HG02763 (cell line): ENCODE data around the gene RBM5.

Source experiments
- ATAC-seq: cut with Tn5 transposase; IDR thresholded peaks from one replicate; pipeline ENCODE4 v1.9.1; 2021; ENCODE audit warnings: mild to moderate bottlenecking, moderate library complexity; ENCODE audit not compliant: unreplicated experiment

Gene RBM5

GRCh38 chr3:50138266-50139200 is 49.8 kb downstream of the RBM5 start:
- ATAC-seq, result no peak

DNA sequence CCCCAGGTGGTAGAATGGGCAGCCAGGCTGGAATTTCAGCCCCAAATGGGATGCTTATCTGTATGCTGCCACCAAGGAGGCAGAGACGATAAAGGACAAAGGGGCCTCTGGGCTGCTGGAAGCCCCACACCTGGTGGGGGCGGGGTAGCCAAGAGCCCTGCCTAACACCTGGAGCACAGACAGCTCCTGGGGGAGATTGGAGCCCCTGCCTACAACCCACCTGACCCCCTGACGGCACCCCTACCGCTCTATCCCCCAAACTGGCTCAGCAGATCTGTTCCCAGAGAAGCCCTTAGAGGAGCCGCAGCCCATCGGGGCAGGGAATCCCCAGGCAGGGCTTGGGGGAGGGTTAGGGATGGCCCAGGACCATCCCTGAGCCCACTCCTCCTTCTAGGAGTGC is 50.6 kb downstream of the RBM5 start:
- no peak for ATAC-seq

GRCh38 chr3:50139718-50140423 is 51.2 kb downstream of the RBM5 start:
- ATAC-seq, result no peak

GRCh38 chr3:50140990-50141389 is 52.3 kb downstream of the RBM5 start:
- ATAC-seq, result no peak

GRCh38 chr3:50146316-50146901 is 57.7 kb downstream of the RBM5 start:
- no peak for ATAC-seq

GRCh38 chr3:50147016-50147415 is 58.3 kb downstream of the RBM5 start:
- ATAC-seq, result no peak

DNA sequence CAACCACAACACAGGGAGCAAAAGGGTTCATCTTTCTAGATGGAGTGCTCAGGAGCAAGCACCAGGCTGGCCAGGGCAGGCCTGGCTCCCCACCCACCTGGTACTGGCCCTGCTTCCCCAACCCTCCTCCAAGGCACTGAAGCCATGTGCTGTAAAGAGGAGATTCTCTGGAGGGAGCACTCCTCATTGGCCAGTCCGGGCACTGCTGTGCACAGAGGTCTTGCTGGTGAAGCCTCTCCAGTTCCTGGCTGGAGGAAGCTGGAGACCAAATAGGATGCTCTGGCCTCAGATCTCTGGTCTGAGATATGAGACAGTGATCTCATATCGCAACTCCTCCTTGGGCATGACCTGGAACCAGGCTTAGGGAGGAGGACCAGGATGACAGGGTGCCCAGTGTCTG is 58.7 kb downstream of the RBM5 start:
- ATAC-seq, result no peak

DNA sequence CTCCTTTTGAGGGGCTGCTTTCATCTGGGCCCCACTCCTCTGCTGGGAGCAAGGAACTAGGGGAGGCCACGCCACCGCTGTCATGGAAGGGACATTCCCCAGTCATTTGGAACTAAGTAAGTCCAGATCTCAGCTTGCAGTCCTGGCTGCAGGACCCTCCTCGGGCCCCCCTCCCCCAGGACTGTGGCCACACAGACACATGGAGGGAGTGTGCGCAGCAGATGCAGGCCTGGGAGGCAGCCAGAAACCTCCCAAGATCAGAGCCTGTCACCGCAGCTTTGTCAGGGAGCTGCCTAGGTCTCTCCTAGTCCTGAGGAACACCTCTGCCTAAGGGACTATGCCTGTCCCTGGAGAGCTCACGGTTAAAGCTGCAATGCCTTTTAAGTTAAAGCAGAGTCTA is 59.1 kb downstream of the RBM5 start:
- ATAC-seq, result no peak

- no peak for ATAC-seq
Observed at GRCh38 chr3:50150404-50150750, 61.7 kb downstream of the RBM5 start.

DNA sequence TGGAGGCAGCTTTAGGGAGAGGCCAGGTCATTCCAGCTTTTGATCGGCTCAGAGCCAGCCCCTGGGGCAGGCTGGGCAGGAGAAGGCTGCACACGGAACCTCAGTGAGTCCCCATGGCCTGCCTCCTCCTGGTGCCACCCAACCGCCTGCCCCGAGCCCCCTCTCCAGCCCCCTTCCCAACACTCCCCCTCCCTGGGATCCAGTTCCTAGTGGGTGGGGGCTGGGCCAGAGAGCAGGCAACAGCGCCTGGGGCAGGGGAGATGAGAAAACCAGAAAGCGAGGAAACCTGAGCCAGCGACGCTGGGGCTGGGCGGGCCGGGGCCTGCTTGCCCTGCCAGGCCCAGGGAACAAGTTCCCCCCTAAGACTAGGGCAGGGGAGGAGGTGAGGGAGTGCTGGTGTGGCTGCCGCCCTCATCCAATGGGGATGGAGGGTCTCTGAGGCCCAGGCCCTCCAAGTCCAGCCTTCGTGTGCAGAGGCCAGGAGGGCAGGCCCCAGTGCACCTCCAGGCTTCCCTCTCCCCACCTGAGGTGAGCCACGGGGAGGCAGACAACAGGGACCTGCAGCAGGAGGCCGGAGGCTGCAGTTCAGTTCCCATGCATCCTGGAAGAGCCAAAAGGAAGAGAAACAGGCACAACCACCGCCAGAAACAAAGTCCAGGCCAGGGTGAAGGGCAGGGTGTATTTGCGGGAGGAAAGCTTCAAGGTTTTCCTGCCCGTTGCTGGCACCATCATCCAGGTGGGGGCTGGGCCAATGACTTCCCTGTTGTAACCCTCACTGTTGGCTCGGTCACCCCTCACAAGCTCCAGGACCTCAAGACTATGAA is 62.4 kb downstream of the RBM5 start:
- no peak for ATAC-seq

- ATAC-seq, result no peak
Observed at GRCh38 chr3:50151728-50152127, 63.0 kb downstream of the RBM5 start.

DNA sequence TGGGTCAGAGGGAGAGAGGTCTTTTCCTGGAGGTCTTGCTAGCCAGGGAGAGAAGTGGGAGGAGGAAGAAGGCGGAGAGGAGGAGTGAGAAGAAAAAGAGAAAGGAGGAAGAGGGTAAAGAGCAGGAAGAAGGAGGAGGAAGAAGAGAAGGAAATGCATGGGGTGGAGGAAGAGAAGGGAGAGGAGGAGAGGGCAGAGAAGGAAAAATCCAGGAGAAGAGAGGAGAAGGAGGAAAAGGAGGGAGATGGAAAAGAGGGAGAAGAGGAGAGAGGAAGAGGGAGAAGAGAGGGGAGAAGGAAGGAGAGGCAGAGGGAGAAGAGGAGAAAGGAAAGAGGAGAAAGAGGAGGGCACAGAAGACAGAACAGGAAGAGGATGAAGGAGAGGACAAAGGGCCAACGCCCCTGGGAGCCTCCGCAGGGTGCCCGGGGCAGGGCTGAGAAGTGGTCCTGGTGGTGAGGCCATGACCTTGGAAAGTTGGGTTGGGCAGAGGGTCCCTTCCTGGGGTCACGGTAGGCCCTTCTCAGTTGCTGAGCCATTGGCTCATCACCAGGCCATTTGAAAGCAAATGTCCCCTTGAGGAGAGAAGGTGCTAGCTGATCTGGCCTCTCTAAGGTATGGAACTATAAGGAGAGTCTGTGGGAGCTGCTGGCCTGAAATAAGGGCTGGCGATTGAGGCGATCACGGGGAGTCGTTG is 65.2 kb downstream of the RBM5 start:
- ATAC-seq, result no peak

DNA sequence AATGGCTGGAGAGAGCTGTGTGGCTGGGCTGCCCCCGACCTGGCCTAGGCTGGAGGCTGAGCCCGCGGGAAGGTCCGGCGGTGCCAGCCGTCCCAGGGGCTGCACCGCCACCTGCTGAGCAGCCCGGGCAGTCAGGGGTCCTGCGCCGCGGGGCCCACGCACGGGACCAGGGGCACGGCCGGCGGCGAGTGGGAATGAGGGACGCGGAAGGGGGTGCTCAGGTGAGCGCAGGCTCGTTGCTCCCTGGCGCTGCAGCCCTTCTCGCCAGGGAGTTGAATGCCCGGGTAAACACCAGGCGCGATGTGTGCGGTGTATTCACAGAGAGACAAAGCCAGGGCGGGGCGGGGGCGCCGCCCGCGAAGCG is 65.7 kb downstream of the RBM5 start:
- ATAC-seq, result peak; percentile 20

GRCh38 chr3:50154840-50155490 is 66.2 kb downstream of the RBM5 start, which contains the start of gene SEMA3F:
Gene SEMA3F, plus strand, starts transcription at chr3:50155324. Its CDS starts 4,299 bp downstream, at chr3:50159623.
- ATAC-seq, result peak; percentile 66

- ATAC-seq, result no peak
Observed at GRCh38 chr3:50155491-50155878, 66.8 kb downstream of the RBM5 start.

GRCh38 chr3:50155891-50156290 is 67.2 kb downstream of the RBM5 start:
- no peak for ATAC-seq

DNA sequence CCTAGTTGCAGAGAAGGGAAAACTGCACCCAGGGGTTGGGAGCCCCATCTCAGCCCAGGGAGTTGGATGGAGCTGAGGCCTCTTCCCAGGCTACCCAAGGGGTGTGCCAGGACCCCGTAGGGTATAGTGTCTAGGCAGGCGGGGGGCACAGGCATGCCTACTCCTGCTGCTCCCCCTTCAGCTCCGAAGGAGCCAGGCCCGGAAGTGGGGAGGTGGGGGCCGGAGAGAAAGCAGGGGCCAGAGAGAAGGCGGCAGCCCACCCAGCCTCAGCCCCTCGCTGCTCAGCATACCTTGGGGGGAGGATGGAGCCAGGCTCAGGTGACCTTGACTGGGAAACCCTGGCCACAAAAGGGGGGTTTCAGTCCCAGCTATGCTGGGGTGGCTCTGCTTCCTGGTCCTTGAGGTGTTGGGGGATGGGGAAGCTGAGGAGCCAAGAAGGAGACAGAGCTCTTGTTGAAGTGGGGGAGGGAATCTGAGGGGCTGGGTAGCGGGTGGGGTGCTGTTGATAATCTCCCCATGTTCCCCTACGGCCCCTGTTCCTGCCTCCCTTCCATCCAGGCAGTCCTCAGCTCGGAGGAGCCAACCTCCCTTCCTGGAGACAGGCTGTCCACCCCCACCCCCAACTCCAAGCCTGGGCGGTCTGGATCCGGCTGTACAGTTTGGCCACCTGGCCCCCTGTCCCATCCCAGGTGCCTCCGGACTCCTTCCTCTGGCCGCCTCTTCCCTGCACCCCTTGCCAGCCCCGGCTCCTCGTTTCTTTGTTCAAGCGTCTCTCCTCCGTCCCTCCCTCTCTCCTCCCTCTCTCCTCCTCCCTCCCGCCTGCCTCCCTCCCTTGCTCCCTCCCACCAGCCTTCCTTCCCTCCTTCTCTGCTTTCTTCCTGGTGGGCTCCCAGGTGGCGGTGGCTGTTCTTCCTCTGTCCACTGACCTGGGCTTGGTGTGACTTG is 68.1 kb downstream of the RBM5 start:
- ATAC-seq, result no peak

- ATAC-seq, result no peak
Observed at GRCh38 chr3:50157827-50158529, 69.3 kb downstream of the RBM5 start.
